Measurements from ENCODE around the gene ZEB2.
"Not testable (repeated sequence)": the region's sequence is repeated elsewhere in the genome, so short reads cannot be mapped to it uniquely, and the experiment has no call there.

The ZEB2 gene

DNA sequence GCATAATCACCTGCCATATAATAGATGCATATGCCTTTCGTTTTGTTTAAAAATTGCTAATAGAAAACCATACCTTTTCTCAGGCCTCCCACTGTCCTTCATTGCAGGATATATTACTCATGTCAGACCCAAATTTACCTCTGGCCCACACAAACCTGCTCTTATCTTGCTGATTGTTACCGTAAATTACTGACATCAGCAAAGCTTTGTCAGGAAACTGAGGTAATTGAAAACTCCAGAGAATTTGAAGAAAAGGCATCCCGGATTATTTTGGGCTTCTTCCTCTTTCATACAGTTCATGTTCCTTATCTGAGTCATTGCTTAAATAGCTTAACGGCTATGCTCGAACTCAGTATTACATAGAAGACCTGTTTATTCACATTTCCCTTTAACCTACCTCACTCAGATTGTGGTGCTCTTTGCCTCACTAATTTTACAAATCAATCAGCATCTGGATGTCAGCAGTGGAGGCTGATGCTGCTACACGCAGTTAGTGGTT lies 145.7 kb downstream of the ZEB2 start:
- DNase-seq = no peak

DNA sequence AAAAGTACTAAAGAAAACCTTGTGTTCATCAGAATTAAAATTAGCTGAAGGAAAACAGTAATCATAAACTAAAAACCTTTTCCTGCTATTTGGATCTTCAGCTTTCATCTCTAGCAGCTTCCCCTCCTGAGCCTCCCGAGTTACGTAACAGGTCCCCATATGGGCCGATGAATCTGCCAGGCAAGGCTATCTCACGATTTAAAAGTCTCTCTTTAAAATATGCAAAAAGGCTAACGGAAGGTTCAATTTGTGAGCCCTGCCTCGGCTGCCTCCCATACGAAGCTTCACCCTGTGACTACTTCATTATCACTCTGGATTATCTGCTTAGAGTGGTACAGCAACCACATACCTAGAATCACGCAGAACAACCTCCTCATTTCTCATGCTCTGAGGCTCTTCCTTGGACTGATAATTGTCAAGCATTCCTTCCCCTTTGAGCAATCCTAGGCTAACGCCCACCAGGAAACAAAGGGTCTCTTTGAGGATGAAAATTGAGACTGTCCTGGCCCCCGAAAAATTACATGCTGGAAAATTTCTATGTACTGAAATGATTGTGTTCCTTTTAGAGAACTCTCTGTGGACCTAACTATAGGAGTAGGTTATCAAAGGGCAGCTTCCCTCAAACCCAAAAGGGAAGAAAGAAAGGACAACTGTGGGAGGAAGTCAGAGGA lies 147.4 kb downstream of the ZEB2 start:
- DNase-seq = no peak

DNA sequence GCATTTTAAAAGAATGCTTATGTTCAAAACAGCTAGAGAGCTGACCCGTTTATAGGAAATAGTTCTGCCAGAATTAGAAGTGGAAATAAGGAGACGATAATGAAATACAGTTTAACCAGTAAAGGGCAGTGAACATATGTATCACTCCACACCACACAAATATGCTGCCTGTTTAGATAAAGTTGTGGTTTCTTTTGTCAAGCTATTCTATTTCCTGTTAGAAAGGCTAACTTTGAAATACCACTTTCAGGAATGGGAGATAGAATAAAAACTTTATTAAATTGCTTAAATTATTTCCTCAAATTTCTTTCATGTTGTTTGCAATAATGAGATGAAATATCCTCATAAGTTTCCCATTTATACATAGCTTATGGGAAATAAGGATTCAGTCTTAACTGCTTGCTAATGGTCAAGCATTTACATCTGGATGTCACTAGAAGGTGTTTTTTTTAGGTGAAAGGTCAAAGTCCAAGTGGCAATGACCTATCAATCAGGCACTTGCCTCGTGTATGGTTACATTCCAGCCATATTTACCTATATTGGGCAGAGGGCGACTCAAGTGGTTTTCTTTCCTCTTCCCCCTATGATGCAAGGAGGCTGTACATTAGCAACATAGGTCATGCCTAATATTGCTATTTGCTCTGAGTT lies 148.9 kb downstream of the ZEB2 start:
- DNase-seq = no peak

DNA sequence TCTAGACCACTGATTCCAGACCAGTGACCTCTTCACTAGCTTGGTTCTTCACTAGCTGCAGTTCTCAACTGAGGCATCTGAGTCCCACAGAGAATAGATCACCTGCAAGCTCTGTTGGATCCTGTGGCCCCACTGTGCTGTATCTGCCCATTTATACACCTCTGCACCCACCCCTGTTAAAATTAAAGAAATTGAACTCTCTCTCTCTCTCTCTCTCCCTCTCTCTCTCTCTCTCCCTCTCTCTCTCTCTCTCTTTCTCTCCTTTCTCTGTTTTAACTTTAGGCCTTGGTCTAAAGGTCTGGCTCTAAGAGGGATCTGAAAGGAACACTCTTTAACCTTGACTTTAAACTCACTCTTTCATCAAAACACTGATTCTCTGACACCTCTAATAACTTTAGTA lies 150.5 kb downstream of the ZEB2 start:
- DNase-seq = no peak

DNA sequence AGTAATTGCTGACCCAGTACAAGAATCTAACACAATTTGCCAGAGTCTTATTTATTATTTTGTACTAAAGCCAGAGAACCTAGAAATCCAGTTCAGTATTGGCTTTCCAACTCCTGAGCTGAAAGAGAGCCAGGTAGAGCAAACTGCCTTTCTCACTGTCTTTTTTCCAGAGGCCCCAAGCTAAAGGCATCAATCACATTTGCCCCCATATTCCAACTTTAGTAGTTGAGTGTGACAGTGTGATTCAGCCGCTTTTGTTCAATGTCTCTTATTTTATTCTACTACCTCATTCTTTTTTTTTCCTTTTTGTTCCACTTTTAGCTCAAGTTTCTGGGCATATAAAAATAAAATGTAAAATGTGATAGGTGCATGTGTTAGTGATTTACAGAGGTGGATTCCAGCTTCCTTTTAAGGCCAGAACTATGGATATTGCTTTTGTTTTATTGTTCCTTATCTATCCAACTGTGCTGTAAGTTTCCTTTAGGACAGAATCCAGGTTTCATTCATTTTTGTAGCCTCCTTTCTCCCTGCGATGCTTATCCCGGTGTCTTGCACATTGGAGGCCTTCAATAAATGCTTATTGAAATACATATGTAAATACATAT lies 153.0 kb downstream of the ZEB2 start:
- no peak for DNase-seq

DNA sequence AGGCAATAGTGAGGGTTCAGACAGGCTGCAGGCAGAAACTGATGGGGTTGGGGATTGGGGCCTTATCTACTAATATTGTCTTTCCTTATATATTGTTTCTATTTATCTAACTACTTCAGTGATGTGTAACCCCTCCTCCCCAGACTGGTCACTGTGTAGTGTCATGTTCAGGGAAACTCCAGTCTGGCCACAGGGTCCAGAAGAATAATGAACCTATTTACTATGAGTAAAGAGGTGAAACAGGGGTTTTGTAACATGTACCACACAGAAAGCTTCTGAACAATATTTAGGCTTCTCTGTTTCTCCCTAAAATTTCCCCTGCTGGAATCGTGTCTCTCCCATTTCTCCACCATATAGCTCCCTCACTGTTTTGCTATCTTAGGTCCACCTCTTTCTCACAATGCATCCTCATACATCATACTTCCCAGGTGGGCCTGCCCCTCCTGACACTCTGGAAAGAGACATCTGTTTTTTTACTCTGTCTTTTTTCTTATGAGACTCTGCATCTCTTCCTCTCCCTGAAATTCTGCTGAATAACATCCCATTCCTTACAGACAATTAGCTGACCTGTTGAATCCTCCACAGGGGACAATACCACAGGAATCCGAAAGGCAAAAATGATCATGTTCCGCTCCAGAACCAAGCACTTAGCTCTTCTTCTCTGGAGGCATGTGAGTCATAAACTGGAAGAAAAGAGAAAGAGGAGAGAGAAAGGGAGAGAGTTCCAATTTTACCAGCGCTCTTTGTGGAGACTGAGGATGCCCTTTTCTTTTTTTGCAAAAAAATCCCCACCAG lies 154.8 kb downstream of the ZEB2 start:
- no peak for DNase-seq

DNA sequence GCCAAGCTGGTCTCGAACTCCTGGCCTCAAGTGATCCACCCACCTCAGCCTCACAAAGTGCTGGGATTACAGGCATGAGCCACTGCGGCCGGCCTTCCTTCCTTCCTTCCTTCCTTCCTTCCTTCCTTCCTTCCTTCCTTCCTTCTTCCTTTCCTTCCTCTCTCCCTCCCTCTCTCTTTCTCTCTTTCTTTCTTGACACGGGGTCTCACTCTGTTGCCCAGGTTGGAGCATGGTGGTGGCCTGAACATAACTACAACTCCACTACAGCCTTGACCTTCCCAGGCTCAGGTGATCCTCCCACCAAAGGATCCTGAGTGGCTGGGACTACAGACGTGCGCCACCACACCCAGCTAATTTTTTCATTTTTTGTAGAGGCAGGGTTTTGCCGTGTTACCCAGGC lies 155.7 kb downstream of the ZEB2 start:
- not testable (repeated sequence) for DNase-seq

DNA sequence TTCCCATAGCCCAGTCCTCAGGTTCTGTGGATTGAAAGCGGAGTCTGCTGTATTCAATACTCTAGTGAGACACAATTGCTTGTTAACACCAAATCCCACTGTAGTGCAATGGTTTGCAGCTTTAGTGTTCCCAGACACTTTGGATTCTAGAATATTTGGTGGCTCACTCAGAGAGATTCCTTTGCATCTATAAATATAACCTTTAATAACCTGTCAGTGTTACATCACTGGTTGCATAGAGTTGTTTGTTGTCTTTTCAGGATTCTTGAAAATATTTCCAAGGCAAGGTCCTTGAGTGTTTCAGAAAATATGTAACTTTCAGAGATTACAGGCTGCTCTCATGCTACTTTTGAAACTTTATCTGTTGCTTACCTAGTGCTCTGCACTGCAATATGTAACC lies 157.5 kb downstream of the ZEB2 start:
- no peak for DNase-seq

DNA sequence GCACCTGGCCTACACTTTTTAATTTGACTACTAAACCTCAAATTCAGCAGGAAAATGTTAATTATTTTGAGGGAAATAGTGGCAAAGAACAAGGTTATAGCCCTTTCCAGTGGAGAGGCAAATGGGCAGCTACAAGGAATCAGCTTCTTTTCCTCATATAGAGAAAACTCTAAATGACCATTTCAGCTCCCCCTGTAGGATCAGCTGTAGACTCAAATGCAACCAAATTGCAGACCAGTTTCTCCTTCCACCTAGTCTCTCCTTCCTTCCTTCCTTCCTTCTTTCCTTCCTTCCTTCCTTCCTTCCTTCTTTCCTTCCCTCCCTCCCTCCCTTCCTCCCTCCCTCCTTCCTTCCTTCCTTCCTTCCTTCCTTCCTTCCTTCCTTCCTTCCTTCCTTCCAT lies 158.2 kb downstream of the ZEB2 start:
- DNase-seq = no peak

DNA sequence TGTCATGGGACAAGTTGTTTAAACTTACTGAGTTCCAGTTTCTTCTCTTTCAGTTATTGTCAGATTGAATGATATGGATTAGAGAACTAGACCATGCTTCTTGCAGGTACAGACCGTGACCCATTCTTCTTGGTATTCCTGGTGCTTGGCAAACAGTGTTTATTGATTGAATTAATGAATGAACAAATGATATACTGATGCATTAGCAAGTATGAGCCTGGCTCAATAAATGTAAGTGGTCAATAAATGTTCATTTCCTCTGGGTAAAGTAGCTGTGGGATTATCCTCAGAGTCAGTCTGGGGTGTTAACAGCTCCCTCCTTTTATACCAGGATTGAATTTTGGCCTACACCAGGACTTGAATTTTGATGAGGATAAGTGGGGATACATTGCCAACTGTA lies 160.2 kb downstream of the ZEB2 start:
- no peak for DNase-seq

DNA sequence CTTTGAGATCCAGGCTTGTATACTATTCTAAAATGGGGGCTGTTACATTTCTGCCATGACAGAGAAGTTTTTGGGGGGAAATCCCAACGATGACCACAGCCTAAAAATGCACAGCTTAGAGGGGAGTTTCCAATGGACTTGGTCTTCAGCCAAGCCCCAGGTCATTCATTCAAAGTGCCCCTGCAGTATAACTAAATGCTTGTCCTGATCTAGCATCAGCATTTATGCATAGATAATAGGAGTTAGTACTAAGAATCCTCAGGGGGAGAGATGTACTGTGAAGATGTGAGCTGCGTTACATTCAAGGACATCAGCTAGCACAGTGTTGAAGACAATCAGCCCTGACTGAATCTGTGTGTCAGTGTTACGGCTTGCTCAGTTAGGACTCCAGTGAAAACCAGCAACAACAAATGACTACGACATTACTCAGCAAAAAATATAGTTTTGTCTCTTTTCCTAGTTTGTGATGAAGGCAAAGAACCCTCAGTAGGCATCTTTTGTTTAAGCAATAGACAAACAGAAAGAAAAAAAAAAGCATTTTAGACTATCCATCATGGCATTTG lies 160.9 kb downstream of the ZEB2 start:
- DNase-seq = no peak

DNA sequence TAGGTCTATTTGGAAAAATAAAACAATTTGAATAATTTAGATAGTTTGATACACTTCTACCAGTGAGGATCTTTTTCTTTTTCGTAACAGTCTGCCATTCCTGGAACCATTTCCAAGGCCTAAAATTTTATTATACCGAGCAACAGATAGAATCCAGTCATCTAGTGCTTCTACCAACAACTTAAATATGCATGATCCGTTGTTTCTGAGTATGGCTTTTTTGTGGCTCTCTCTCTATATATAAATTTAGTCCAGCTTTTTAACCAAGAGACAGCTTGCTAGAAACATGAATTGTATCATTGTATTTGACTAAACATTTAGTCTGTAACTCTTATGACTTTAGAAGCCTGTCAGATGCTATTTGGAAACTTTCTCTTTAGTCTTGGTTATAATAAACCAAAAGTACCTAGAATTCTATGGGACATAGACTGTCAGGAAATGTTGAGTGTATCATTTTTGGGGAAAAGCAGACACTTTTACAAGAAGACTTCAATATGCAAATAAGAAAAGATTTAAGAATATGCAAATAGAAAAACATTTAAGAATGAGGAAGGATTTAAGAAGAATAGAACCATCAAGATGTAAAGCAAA lies 161.4 kb downstream of the ZEB2 start:
- DNase-seq = no peak

DNA sequence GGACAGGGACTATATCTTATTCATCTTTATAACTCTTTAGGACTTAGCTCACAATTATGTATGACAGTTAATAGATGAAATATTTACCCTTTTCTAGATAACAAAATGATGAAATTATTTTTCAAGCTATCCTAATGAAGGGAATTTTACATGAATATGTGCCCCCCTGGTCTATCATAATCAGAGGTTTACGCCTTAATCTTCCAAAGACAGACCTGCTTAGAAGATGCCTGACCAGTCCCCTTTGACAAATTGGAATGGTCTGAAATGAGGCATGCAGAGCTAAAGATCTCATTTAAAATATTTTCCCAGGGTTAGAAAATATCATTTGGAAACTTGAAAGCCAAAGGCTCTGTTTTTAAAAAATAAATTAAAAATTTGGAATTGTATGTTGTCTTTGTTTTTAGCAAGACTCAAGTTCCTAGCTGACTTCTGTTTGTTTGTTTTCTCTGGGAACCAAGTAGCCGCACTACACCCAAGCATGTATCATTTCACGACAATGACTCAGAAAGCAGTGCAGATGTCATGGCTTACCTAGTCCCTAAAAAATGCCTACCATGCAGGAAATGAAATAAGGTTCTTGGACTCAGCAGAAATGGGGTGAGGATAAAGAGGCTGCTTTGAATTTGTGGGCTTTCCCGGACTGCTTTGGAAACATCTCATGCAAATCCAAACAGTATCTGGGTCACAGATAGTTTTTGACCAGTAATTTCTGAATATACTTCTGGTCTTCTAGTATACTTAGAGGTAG lies 162.1 kb downstream of the ZEB2 start:
- DNase-seq = no peak

DNA sequence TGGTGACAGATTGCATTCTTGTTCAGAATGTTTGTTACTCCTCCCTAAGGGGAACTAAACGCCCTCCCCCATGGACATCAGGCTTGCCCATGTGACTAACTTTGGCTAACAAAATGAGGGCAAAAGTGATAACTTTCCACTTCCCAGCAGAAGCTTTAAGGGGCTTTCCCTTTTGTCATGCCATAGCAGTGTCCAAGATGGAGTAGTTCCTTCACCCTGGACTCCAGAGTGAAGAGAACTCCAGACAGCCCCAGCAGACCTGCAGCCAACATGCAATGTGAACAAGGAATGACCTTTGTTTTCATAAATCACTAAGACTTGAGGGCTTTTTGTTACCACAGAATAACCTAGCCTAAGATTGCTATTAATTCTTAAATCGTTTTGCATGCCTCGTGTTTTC lies 163.5 kb downstream of the ZEB2 start:
- no peak for DNase-seq

DNA sequence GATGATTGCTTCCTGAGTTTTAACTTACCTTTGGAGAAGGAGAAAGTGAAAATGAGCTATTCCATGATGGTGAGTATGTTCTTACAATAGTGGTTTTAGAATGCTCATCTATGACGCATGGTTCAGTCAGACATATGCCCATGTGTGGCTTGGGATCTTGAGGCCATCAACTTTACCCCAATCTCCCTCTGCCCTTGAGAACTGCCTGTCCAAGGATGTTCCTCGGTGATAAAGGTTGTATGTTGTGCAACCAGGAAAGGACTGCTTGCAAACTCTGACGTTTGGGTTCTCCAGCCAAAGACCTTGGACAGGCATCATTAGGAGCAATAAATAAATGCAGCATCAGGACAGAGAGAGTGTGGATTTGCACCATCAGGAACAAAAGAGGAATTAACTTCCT lies 165.0 kb downstream of the ZEB2 start:
- DNase-seq = no peak

DNA sequence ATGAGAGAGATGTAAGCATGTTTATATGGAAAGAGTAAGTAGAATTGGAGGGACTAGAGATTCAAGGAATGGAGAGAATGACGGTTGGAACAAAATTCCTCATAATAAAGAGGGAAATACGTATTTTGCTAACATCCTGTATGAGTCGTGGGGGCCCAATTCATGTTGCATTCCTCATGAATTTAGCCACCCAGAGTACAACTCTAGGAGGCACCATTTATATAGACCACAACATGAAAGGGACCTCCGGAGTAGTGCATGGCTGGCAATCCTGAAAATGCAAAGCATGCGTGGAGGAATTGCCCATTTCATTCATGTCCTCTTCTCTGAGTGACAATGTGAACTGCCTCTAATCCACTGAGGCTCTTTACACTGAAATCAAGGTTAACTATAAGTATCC lies 168.2 kb downstream of the ZEB2 start:
- DNase-seq = no peak

DNA sequence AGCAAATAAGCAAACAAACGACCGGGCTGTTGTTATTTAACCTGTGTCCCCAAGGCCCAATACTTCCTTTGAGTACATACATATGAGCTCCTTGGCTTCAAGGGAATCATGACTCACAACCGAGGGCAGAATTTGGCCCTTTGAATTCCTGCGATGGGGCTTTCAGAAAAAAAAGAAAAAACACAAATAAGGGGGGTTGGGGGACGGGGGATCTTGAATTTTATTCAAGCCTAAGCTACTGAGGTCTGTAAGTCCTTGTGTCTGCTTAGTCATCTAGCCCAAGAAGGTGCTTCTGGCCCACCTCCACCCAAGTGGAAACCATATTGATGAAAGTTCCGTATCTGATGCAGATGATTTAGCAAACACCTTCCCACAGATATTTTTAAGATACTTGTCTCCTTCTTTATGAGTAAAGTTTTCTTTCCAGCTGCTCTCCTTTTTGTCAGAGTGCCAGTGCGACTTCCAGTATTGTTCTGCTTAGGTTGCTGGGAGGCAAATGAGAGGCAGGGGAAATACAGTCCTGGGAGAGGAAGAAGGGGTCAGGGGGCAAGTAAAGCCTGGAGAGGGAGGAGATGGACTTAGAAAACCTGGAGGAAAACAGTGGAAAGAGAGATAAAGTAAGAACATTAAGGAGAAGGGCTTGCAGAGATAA lies 169.6 kb downstream of the ZEB2 start:
- DNase-seq = no peak

DNA sequence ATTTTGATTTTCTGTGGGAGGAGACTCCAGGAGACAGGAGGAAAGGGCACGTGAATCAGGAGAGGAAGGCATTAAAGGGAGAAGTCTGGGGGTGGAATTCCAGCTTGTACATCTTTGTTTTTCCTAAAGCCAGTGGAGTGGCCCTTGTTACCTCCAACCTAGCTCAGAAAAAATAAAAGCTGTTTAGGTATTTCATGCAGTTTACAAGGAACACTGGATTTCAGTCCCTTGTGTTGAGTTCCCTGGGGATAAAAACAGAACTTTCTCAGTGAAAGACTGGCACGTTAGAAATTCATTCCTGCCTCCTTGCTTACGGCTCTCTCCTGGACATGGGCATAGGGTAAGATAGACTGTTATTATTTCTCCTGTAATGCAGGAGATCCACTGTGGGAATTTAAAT lies 170.2 kb downstream of the ZEB2 start:
- DNase-seq = no peak

DNA sequence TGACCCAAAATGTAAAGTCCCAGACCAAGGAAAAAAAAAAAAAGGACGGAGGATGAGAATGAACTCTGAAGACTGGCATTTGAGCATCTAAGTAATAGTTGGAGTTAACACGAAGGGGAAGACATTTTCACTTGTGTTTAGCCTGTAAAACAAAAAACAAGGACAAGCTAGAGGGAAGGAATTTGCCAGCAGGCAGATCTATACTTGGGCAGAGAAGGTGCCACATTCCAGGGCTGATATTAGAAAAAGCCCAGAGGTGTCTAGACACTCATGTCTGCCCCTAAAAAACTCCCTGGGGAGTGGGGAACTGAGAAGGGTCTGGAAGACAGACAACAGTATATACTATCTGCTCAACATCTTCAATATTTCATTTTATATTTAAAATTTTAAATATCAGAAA lies 171.1 kb downstream of the ZEB2 start:
- no peak for DNase-seq

DNA sequence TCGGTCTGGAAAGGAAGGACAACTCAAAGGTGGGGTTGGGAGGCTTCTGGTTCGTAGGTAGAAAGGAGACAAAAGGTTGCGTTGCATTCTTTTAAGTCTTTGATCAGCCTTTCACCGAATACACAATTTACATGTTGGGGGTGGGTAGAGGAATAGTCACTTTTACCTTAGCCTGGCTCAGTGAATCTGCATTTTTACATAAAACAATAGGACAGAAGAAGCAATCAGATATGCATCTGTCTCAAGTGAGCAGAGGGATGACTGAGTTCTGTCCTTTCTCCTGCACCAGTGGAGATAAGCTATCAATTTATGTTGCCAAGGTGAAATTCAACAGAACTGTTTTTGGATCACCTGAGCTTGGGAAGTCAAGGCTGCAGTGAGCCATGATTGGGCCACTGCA lies 173.7 kb downstream of the ZEB2 start:
- DNase-seq = no peak

DNA sequence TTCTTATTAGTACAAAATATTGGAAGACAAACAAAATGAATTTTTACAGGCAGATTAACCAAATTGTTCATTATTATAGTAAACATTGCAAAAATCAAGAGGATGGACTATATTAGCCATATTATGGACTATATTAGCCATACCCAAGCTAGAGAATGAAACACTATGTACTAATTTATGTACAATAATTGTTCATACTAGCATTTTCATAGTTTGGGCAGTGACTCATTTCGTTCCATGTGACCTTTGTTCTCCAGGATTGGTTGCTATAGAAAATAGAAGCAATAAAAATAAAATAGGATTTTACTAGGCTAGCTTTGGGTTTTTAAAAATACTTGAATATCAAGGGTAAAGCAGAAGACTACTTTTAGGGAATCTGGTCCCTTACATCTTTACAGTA lies 176.8 kb downstream of the ZEB2 start:
- DNase-seq = no peak

DNA sequence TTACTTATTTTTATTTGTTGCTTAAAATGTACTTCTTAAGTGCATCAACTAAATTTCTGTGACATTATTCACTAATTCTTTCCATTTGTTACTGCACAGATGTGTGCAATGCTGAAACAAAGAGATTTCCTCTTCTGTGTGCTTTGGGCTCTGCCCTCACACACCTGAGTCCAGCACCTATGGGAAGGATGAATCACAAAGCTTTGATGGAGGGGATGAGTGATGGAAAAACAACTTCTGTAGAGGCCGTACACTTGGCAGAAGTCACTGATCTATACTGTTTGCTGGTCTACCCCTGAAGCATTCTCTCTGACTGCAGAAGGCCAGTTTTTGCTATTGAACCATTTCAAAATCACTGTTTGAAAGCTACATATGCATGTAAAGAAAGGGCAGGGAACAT lies 178.4 kb downstream of the ZEB2 start:
- no peak for DNase-seq
